Lung (tissue), 12 donors: Measurements from ENCODE around the gene SLC10A1. TPM values are rescaled to one million over a fixed set of nuclear protein-coding genes. Genes with fewer than 3 reads are reported as not detected.

Experiments used
- ATAC-seq: fragments of 200-7000 bp; cut with Tn5 transposase; one replicate; pipeline ENCODE4 v1.9.1; 2020; ENCODE audit warnings: moderate number of reproducible peaks; ENCODE audit not compliant: insufficient read depth, low FRiP score
- DNase-seq, 3 donors: peaks; one replicate each; pipeline ENCODE4 v3.0.0-alpha.2; 2013 to 2017
- H3K27ac ChIP-seq, 2 donors: one replicate each; pipeline ENCODE4 v1.5.1; 2013; ENCODE audit warnings: mild to moderate bottlenecking in 2 of 2, moderate library complexity in 2 of 2, control low read depth in 1 of 2, inconsistent platforms in 1 of 2, low read depth in 1 of 2, low read length in 1 of 2
- H3K27me3 ChIP-seq, 3 donors: one replicate each; pipeline ENCODE4 v1.5.1; 2013; ENCODE audit warnings: low read length in 2 of 3; ENCODE audit not compliant: control insufficient read depth in 3 of 3, insufficient read depth in 3 of 3
- H3K36me3 ChIP-seq, 4 donors: one replicate each; pipeline ENCODE4 v1.5.1; 2013; ENCODE audit warnings: low read length in 4 of 4, mild to moderate bottlenecking in 1 of 4, moderate library complexity in 1 of 4; ENCODE audit not compliant: control insufficient read depth in 4 of 4, insufficient read depth in 4 of 4
- H3K4me1 ChIP-seq, 5 donors: one replicate each; pipeline ENCODE4 v1.5.1; 2013; ENCODE audit warnings: low read length in 5 of 5, mild to moderate bottlenecking in 2 of 5, moderate library complexity in 1 of 5; ENCODE audit not compliant: control insufficient read depth in 5 of 5, insufficient read depth in 5 of 5
- H3K4me3 ChIP-seq: one replicate; pipeline ENCODE4 v1.5.1; 2013; ENCODE audit warnings: mild to moderate bottlenecking, control low read depth, moderate library complexity
- H3K9ac ChIP-seq, 2 donors: one replicate each; pipeline ENCODE4 v1.5.1; 2013; ENCODE audit warnings: low read length in 2 of 2, control low read depth in 1 of 2; ENCODE audit not compliant: insufficient read depth in 1 of 2
- H3K9me3 ChIP-seq, 4 donors: one replicate each; pipeline ENCODE4 v1.5.1; 2013; ENCODE audit warnings: low read length in 3 of 4, mild to moderate bottlenecking in 1 of 4, moderate library complexity in 1 of 4; ENCODE audit not compliant: control insufficient read depth in 4 of 4, insufficient read depth in 3 of 4
- WGBS, 2 donors: extraction: QIAGEN DNeasy Blood & Tissue Kit; methylation state at CpG; one replicate each; pipeline ENCODE4 v1.1.7; 2013; 5-methylcytosine and 5-hydroxymethylcytosine counted together
- polyA plus RNA-seq, 2 donors: library from polyadenylated mRNA; stranded (reverse); fragments of 200-250 nt; gene quantifications; one replicate each; pipeline ENCODE4 v1.2.1, GENCODE V29; 2013
- total RNA-seq, 2 donors: library from RNA; depleted of rRNA in 1 of 2; stranded (reverse); fragments of >200 nt in 1 of 2; gene quantifications; one replicate each; pipeline ENCODE4 v1.2.1, GENCODE V29; 2014 to 2021
- TF ChIP-seq, protein P1 (sequence below): IDR thresholded peaks from 2 replicates; pipeline ENCODE4 v1.5.1; 2012; ENCODE audit warnings: mild to moderate bottlenecking; ENCODE audit errors: control extremely low read depth, extremely low read depth
- donor health status: control.
- donor health status: control.
- donor health status: Bipolar disorder and iron deficiency.
- donor health status: healthy.
- donor health status: DM: yes; HTN: yes; CAD: no.

Gene SLC10A1
- total and polyA plus RNA-seq, 4 donors, result not detected

DNA sequence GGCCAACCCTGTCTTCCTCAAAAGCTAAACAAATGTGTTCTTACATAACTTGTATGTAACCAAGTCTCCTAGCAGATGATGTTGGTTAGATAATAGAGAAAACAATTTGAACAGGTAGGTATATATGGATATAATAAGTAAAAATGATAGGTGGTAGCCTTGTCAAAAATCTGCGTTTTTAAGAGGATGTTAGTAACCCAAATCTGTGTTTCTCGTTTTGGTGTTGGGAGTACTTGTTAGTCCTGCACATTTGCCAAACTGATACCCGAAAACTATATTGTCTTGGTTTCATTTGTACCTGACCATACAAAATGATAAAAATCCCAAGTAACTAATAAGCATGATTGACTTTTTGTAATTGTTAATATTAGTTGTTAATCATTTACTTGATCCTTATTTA is 22.0 kb downstream of the SLC10A1 start:
- TF ChIP-seq, protein P1, sequence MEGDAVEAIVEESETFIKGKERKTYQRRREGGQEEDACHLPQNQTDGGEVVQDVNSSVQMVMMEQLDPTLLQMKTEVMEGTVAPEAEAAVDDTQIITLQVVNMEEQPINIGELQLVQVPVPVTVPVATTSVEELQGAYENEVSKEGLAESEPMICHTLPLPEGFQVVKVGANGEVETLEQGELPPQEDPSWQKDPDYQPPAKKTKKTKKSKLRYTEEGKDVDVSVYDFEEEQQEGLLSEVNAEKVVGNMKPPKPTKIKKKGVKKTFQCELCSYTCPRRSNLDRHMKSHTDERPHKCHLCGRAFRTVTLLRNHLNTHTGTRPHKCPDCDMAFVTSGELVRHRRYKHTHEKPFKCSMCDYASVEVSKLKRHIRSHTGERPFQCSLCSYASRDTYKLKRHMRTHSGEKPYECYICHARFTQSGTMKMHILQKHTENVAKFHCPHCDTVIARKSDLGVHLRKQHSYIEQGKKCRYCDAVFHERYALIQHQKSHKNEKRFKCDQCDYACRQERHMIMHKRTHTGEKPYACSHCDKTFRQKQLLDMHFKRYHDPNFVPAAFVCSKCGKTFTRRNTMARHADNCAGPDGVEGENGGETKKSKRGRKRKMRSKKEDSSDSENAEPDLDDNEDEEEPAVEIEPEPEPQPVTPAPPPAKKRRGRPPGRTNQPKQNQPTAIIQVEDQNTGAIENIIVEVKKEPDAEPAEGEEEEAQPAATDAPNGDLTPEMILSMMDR, result no peak
- no peaks in the 10 kb centered on the region for H3K9me3 ChIP-seq
- peaks cover 0 to 15% (median 0%) of the 10 kb centered on the region in 5 donors for H3K4me1 ChIP-seq
- no peak for DNase-seq
- WGBS, 2 donors, result 87 to 89% methylated on average over 3 of the region's 3 CpGs
- no peak for ATAC-seq
- no peak overlapping the region for H3K27ac ChIP-seq
- H3K36me3 ChIP-seq, result peaks cover 41 to 64% (median 51%) of the 10 kb centered on the region in 4 donors
- no peak overlapping the region for H3K9ac ChIP-seq
- H3K27me3 ChIP-seq, result no peaks in the 10 kb centered on the region
- H3K4me3 ChIP-seq, result no peak overlapping the region

DNA sequence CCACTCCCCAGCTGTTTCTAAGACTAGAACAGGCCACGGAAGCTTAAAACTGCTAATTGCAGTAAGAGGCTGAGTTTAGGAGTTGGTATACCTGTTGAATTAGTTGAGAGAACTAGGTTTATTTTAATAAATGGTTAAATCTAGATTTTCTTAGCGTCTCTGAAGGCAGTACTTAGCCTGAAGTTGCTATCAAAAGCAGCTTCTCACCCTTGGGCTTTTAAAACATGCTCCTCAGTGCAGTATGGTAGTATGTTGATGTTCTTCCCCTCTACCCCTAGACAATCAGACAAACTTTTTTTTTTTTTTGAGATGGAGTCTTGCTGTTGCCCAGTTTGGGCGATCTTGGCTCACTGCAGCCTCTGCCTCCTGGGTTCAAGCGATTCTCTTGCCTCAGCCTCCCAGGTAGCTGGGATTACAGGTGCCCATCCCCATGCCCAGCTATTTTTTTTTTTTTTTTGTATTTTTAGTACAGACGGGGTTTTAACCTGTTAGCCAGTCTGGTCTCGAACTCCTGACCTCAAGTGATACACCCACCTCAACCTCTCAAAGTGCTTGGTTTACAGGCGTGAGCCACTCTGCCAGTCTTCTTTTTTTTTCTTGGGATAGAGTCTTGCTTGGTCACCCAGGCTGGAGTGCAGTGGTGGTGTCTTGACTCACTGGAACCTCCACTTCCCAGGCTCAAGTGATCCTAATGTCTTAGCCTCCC is 23.3 kb downstream of the SLC10A1 start:
- Histone ChIP-seq H3K4me1 (peaks cover 0 to 24% (median 2%) of the 10 kb centered on the region in 5 donors), H3K4me3 (no peak overlapping the region), H3K36me3 (peaks cover 39 to 64% (median 57%) of the 10 kb centered on the region in 4 donors), H3K27me3 (no peaks in the 10 kb centered on the region), H3K9ac (no peak overlapping the region), H3K27ac (no peak overlapping the region), H3K9me3 (no peaks in the 10 kb centered on the region)
- ATAC-seq (no peak), DNase-seq (no peak)
- WGBS, 2 donors, result 97% methylated on average over 7 of the region's 7 CpGs
- TF ChIP-seq, protein P1, result no peak

DNA sequence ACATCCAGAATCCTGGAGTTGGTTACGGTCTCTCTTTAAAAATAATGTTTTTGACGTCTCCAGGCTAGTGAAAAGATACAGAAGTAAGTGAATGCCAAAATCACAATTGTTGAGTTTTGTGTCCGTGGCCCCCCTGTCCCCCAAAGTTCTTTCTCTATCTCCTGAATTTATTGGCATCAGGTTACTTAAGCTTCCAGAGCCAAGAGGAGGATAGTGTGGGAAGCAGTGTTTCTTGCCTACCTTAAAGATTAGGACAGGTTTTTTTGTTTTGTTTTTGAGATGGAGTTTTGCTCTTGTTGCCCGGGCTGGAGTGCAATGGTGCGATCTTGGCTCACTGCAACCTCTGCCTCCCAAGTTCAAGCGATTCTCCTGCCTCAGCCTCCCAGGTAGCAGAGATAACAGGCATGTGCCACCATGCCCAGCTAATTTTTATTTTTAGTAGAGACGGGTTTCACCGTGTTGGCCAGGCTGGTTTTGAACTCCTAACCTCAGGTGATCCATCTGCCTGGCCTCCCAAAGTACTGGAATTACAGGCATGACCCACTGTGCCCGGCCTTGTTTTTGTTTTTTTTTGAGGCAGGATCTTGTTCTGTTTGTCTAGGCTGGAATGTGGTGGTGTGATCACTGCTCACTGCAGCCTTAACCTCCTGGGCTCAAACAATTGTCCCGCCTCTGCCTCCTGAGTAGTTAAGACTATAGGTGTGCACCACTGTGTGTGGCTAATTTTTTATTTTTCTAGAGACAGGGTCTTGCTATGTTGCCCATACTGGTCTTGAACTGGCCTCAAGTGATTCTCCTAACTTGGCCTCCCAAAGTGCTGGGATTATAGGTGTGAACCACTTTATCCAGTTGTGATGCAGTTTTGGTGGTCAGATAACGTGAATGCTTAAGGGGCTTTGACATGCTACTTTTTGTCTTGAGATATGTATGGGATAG is 24.7 kb downstream of the SLC10A1 start:
- TF ChIP-seq, protein P1, result no peak
- no peak for DNase-seq
- WGBS, 2 donors, result 93 to 95% methylated on average over 11 of the region's 11 CpGs
- no peak overlapping the region for H3K9ac ChIP-seq
- H3K4me1 ChIP-seq, result peaks cover 0 to 30% (median 9%) of the 10 kb centered on the region in 5 donors
- H3K4me3 ChIP-seq, result no peak overlapping the region
- peaks cover 31 to 63% (median 61%) of the 10 kb centered on the region in 4 donors for H3K36me3 ChIP-seq
- ATAC-seq, result no peak
- no peaks in the 10 kb centered on the region for H3K9me3 ChIP-seq
- no peak overlapping the region for H3K27ac ChIP-seq
- no peaks in the 10 kb centered on the region for H3K27me3 ChIP-seq
